Ovary (tissue), 10 donors: ENCODE results near the gene PRPF4. TPM values are rescaled to one million over a fixed set of nuclear protein-coding genes. Genes with fewer than 3 reads are reported as not detected.
"Not testable (repeated sequence)": the region's sequence is repeated elsewhere in the genome, so short reads cannot be mapped to it uniquely, and the experiment has no call there.

Source experiments
- DNase-seq, 5 donors: peaks; one replicate each; pipeline ENCODE4 v3.0.0-alpha.2; 2019 to 2020
- H3K27ac ChIP-seq, 2 donors: fragments of 200-600 bp; one replicate each; pipeline versions ENCODE4 v1.5.1 to v1.8.0; 2019 to 2022
- H3K27me3 ChIP-seq: fragments of 200-600 bp; one replicate; pipeline ENCODE4 v1.8.0; 2022
- H3K36me3 ChIP-seq: fragments of 200-600 bp; sonication (generic); one replicate; pipeline ENCODE4 v1.5.1; 2019
- H3K4me1 ChIP-seq: one replicate; pipeline ENCODE4 v1.8.1; 2013; ENCODE audit warnings: mild to moderate bottlenecking, moderate library complexity; ENCODE audit not compliant: insufficient read depth
- H3K4me3 ChIP-seq: fragments of 200-600 bp; sonication (generic); one replicate; pipeline ENCODE4 v1.5.1; 2017
- H3K9me3 ChIP-seq, 2 donors: fragments of 200-600 bp in 1 of 2; sonication (generic) in 1 of 2; one replicate each; pipeline versions ENCODE4 v1.5.1 to v1.8.1; 2013 to 2019; ENCODE audit warnings: mild to moderate bottlenecking in 1 of 2, moderate library complexity in 1 of 2
- CTCF ChIP-seq, 3 donors: fragments of 450-650 bp in 2 of 3; fragments of 200-600 bp in 1 of 3; IDR thresholded peaks; one replicate each; pipeline versions ENCODE4 v1.5.1 to v1.8.0; 2016 to 2022; ENCODE audit warnings: antibody characterized with exemption in 3 of 3, mild to moderate bottlenecking in 1 of 3
- EP300 ChIP-seq: sonication (generic); formaldehyde crosslinking; IDR thresholded peaks from one replicate; pipeline ENCODE4 v1.6.1; 2017; ENCODE audit warnings: antibody characterized with exemption
- POLR2A ChIP-seq: fragments of 450-650 bp; IDR thresholded peaks from one replicate; pipeline ENCODE4 v1.6.1; 2017; ENCODE audit warnings: antibody characterized with exemption, mild to moderate bottlenecking, moderate library complexity
- WGBS, 3 donors: extraction: QIAGEN DNeasy Blood & Tissue Kit in 1 of 3; methylation state at CpG; one replicate each; pipeline versions ENCODE4 v1.1.5 to v1.1.7; 2013 to 2017; 5-methylcytosine and 5-hydroxymethylcytosine counted together
- intact Hi-C, 4 donors: fragments of 100-400 bp; cut with DNase I; formaldehyde crosslinking; loops; one replicate each; pipeline versions ENCODE4 v1.11.0 to v1.15.1; 2022 to 2023
- long read RNA-seq, 3 donors: library from polyadenylated mRNA in 2 of 3; unstranded in 2 of 3; transcript quantifications; one replicate each; pipeline ENCODE4 v2.0.0 and lab custom pipeline, GENCODE V29; 2021 to 2026
- polyA plus RNA-seq, 2 donors: library from polyadenylated mRNA; stranded (reverse); fragments of 200-250 nt in 1 of 2; fragments of 350-450 nt in 1 of 2; fragmentation: Illumina TruSeq in 1 of 2; extraction: RNeasy Lipid Tissue Mini Kit (QIAGEN cat#74804) in 1 of 2; gene quantifications; one replicate each; pipeline ENCODE4 v1.2.3, GENCODE V29; 2013 to 2014
- total RNA-seq, 7 donors: library from RNA; depleted of rRNA in 2 of 7; stranded (reverse); fragments of >200 nt in 2 of 7; fragmentation: NEBNext Ultra II Directional in 3 of 7; extraction: Animal tissue kit (Norgen Biotek cat#: 25700) in 3 of 7; gene quantifications; one replicate each; pipeline versions ENCODE4 v1.1.0 to v1.2.4, GENCODE V29; 2016 to 2023
- donor health status: DM: no; HTN: no; CAD: no; lungs with moderate emphysema.
- donor health status: DM: no; HTN: no; CAD: no.
- donor health status: Bipolar disorder and iron deficiency.
- donor health status: DM: yes; HTN: yes; CAD: no.
- donor health status: DM: no; HTN: no; CAD: no.
- donor health status: DM: yes; HTN: yes; CAD: no.

Gene PRPF4
- total RNA-seq (10 to 100 TPM; 12.5 to 30.8 (median 22.3) TPM), polyA plus RNA-seq (10 to 100 TPM; 13.9 to 28.9 TPM)
- long read RNA-seq, donor 1, transcript PRPF4-202 (14 exons, 3,212 nt): major isoform, 56 of 90 reads
- long read RNA-seq, donor 1, transcript PRPF4-201 (14 exons, 2,787 nt): minor isoform, 13 of 90 reads
- long read RNA-seq, donor 1, partial matches to known transcripts: 6 of 90 reads
- long read RNA-seq, donor 1, other reads (novel, unspliced or antisense): 15 of 90 reads
- long read RNA-seq, donor 2, transcript PRPF4-202 (14 exons, 3,212 nt): major isoform, 7 of 9 reads
- long read RNA-seq, donor 2, partial matches to known transcripts: 0 of 9 reads
- long read RNA-seq, donor 2, other reads (novel, unspliced or antisense): 0 of 9 reads
- long read RNA-seq, donor 3, transcript PRPF4-201 (14 exons, 2,787 nt): minor isoform, 10 of 39 reads
- long read RNA-seq, donor 3, transcript PRPF4-202 (14 exons, 3,212 nt): major isoform, 20 of 39 reads
- long read RNA-seq, donor 3, partial matches to known transcripts: 3 of 39 reads
- long read RNA-seq, donor 3, other reads (novel, unspliced or antisense): 6 of 39 reads

GRCh38 chr9:113275157-113276131 is at the start of gene PRPF4, which contains the start of gene CDC26:
Gene PRPF4 (plus strand): TSS chr9:113275658. CDS start chr9:113275744, 86 bp downstream.
Gene CDC26 (minus strand): TSS chr9:113275572. CDS start chr9:113272507, 3,065 bp downstream.
- Histone ChIP-seq H3K27ac (peak within 1 kb of the TSS; percentile 70 to 81), H3K36me3 (no peaks in the 10 kb centered on the region), H3K4me3 (peak within 1 kb of the TSS; percentile 94), H3K27me3 (no peaks in the 10 kb centered on the region), H3K9me3 (no peaks in the 10 kb centered on the region), H3K4me1 (no peaks in the 10 kb centered on the region)
- peak; percentile 97 to 99 (median 97) for DNase-seq
- WGBS, 3 donors: 1% methylated on average over 47 to 63 of the region's 63 CpGs
- TF ChIP-seq POLR2A (peak; percentile 98), EP300 (peak; percentile 92), CTCF (IDR thresholded peaks at IDR 0.05) (no peak)
- intact Hi-C loops: loop anchor here in 3 of 4 donors (10.0 kb wide), 3 partner anchors 129 to 389 kb away; partner anchors contain the start of gene ALAD (in 1 of the 3)

GRCh38 chr9:113227436-113227835 is 48.0 kb upstream of the PRPF4 start:
- no peaks in the 10 kb centered on the region for H3K27me3 ChIP-seq
- TF ChIP-seq EP300: no peak
- no peak for TF ChIP-seq CTCF (IDR thresholded peaks at IDR 0.05)
- TF ChIP-seq POLR2A: no peak
- no peak overlapping the region for H3K27ac ChIP-seq
- H3K4me3 ChIP-seq: no peak overlapping the region
- DNase-seq: no peak
- peaks cover 3% of the 10 kb centered on the region for H3K4me1 ChIP-seq
- intact Hi-C loops: no loop called here
- no peaks in the 10 kb centered on the region for H3K36me3 ChIP-seq
- no peaks in the 10 kb centered on the region for H3K9me3 ChIP-seq
- 39 to 94% (median 89%) methylated on average over 1 of the region's 1 CpG for WGBS, 3 donors

GRCh38 chr9:113228130-113228665 is 47.3 kb upstream of the PRPF4 start:
- no peak for DNase-seq
- Histone ChIP-seq H3K36me3 (no peaks in the 10 kb centered on the region), H3K4me3 (no peak overlapping the region), H3K27ac (no peak overlapping the region), H3K27me3 (no peaks in the 10 kb centered on the region), H3K4me1 (peaks cover under 1% of the 10 kb centered on the region), H3K9me3 (no peaks in the 10 kb centered on the region)
- intact Hi-C loops: no loop called here
- TF ChIP-seq POLR2A: no peak
- no peak for TF ChIP-seq EP300
- TF ChIP-seq CTCF (IDR thresholded peaks at IDR 0.05): no peak
- 71 to 74% (median 73%) methylated on average over 3 of the region's 3 CpGs for WGBS, 3 donors

GRCh38 chr9:113231701-113232100 is 43.8 kb upstream of the PRPF4 start:
- WGBS, 3 donors: 96 to 98% (median 98%) methylated on average over 2 of the region's 2 CpGs

GRCh38 chr9:113235701-113236255 is 39.7 kb upstream of the PRPF4 start:
- H3K4me3 ChIP-seq, H3K27ac ChIP-seq, intact Hi-C loops, H3K27me3 ChIP-seq, DNase-seq, H3K36me3 ChIP-seq, H3K9me3 ChIP-seq, H3K4me1 ChIP-seq: not testable (repeated sequence)
- WGBS, 3 donors: 86 to 96% (median 89%) methylated on average over 10 of the region's 10 CpGs

More at GRCh38 chr9:113231701-113232100, 43.8 kb upstream of the PRPF4 start:
- TF ChIP-seq CTCF (IDR thresholded peaks at IDR 0.05): no peak
- H3K36me3 ChIP-seq: no peaks in the 10 kb centered on the region
- intact Hi-C loops: no loop called here
- DNase-seq: no peak
- no peak overlapping the region for H3K4me3 ChIP-seq
- no peak overlapping the region for H3K27ac ChIP-seq
- peaks cover 1% of the 10 kb centered on the region for H3K4me1 ChIP-seq
- H3K27me3 ChIP-seq: no peaks in the 10 kb centered on the region
- H3K9me3 ChIP-seq: no peaks in the 10 kb centered on the region
